ENCODE data around the gene PHRF1. TPM values are rescaled to one million over a fixed set of nuclear protein-coding genes. Genes with fewer than 3 reads are reported as not detected.
A peak's percentile ranks its signal among the peaks of the same experiment; 100 is the strongest.

The PHRF1 gene
- total RNA-seq, 1 donor from 2014 or later, result 38.3 TPM

DNA sequence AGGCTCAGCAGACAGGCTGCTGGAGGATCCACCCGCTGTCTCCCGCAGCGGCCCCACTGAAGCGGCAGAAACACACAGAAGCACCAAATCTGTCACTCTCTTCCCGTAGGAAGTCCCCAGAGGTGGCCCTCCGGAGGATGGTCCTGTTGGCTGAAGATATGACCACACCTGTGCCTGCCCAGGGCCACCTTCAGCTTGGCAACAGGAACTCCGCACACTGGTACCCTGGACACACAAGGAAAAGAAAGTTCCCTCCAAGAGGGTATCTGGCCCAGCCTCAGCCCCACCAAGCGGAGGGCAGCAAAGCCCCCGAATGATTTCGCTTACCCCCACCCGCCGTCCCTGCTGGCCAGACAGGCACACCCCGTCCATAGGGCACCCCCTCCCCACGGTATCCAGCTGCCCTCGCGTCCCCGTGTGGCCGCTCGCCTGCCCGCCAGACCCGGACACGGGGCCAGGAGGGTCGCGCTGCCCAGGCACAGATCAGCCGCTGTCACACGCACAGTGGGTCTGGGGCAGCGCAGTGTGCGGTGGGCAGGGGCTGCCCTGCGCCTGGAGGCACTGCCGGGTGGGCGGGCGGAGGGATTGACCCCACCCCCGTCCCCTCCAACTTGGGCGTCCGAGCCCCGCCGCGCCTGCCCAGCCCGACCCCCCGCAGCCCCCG is 8.5 kb upstream of the PHRF1 start:
- TF ChIP-seq EZH2 (IDR thresholded peaks at IDR 0.05; ENCODE audit: insufficient read depth, low read length), result no peak
- TF ChIP-seq, protein P1, sequence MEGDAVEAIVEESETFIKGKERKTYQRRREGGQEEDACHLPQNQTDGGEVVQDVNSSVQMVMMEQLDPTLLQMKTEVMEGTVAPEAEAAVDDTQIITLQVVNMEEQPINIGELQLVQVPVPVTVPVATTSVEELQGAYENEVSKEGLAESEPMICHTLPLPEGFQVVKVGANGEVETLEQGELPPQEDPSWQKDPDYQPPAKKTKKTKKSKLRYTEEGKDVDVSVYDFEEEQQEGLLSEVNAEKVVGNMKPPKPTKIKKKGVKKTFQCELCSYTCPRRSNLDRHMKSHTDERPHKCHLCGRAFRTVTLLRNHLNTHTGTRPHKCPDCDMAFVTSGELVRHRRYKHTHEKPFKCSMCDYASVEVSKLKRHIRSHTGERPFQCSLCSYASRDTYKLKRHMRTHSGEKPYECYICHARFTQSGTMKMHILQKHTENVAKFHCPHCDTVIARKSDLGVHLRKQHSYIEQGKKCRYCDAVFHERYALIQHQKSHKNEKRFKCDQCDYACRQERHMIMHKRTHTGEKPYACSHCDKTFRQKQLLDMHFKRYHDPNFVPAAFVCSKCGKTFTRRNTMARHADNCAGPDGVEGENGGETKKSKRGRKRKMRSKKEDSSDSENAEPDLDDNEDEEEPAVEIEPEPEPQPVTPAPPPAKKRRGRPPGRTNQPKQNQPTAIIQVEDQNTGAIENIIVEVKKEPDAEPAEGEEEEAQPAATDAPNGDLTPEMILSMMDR (IDR thresholded peaks at IDR 0.05; ENCODE audit: insufficient read depth, low read depth, low read length), result no peak
- H3K4me3 ChIP-seq (ENCODE audit: insufficient read depth, low read depth, low read length), result peak overlapping the region; percentile 57
- H3K4me1 Mint-ChIP-seq (ENCODE audit: low read depth, unreplicated experiment), result peaks cover 3% of the 10 kb centered on the region
- H3K4me3 Mint-ChIP-seq (ENCODE audit: unreplicated experiment), result peak overlapping the region; percentile 87
- no peak overlapping the region for H3K27ac ChIP-seq (ENCODE audit: low read depth, low read length)
- H3K36me3 ChIP-seq (ENCODE audit: insufficient read depth, low read length), result no peaks in the 10 kb centered on the region
- H3K36me3 Mint-ChIP-seq (ENCODE audit: low read depth, unreplicated experiment), result peaks cover 8% of the 10 kb centered on the region
- peaks cover 7% of the 10 kb centered on the region for H3K4me1 ChIP-seq (ENCODE audit: insufficient read depth, low read length)
- no peaks in the 10 kb centered on the region for H3K9me3 ChIP-seq (ENCODE audit: insufficient read depth, low read depth, low read length)
- FAIRE-seq, result no peak
- no peaks in the 10 kb centered on the region for H3K9me3 Mint-ChIP-seq (ENCODE audit: unreplicated experiment)
- peak overlapping the region; percentile 63 for H2AFZ ChIP-seq (ENCODE audit: low read depth, low read length)
- peak overlapping the region; percentile 51 for H3K27ac Mint-ChIP-seq (ENCODE audit: unreplicated experiment)
- H3K27me3 ChIP-seq (ENCODE audit: insufficient read depth, low read length), result no peaks in the 10 kb centered on the region
- DNase-seq (ENCODE audit: low read depth), result no peak
- H3K79me2 ChIP-seq (ENCODE audit: insufficient read depth, low read length), result no peaks in the 10 kb centered on the region
- no peaks in the 10 kb centered on the region for H4K20me1 ChIP-seq (ENCODE audit: insufficient read depth, low read length)
- peak overlapping the region; percentile 90 for H3K4me2 ChIP-seq (ENCODE audit: low read length)
- H3K9ac ChIP-seq (ENCODE audit: low read length), result peak overlapping the region; percentile 62
- H3K27me3 Mint-ChIP-seq (ENCODE audit: low read depth, unreplicated experiment), result no peaks in the 10 kb centered on the region

DNA sequence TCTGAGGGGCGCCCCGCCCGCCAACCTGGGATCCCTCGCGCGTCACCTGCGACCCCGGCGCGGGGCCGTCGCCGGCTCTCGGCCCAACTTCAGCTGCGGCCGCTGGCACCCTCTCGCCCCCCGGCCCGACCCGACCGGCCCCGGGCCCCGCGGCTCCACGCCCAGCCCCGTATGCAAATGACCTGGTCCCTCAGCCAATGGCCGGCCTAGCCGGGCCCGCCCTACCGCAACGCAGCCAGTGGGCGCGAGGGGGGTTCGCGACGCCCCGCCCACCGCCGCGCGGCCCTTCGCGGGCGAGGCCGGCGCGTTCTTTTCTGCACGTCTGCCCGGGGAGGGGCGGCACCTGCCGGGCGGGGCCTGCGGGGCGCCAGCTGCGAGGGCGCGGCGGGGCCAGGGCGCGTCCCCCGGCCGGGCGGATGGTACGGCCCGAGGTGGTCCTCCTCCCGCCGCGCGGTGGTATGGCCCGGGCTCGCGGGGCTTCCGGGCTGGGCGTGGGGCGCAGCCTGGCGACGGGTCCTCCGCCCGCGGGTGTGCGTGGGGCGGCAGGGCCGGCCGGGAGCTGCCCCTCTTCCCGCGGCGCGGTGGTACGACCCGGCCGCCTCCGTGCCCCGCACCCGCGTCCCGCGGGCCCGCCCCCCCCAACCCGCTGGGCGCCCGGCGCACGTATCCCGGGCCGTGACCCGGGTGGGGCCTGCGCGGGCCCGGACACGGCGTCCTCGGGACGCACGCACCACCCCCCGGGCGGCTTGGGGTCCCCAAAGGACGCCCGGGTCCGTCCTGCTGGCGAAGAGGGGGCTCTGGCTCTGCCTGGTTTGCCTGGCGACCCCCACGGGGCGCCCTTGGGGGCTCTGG is 7.7 kb upstream of the PHRF1 start:
- H3K4me1 ChIP-seq (ENCODE audit: insufficient read depth, low read length), result peaks cover 7% of the 10 kb centered on the region
- H2AFZ ChIP-seq (ENCODE audit: low read depth, low read length), result peak overlapping the region; percentile 63
- FAIRE-seq (no peak), DNase-seq (ENCODE audit: low read depth) (peak; percentile 68)
- Mint-ChIP-seq H3K4me1 (ENCODE audit: low read depth, unreplicated experiment) (peaks cover 3% of the 10 kb centered on the region), H3K4me3 (ENCODE audit: unreplicated experiment) (peak overlapping the region; percentile 81), H3K27me3 (ENCODE audit: low read depth, unreplicated experiment) (peaks cover 4% of the 10 kb centered on the region), H3K36me3 (ENCODE audit: low read depth, unreplicated experiment) (peaks cover 7% of the 10 kb centered on the region), H3K9me3 (ENCODE audit: unreplicated experiment) (no peaks in the 10 kb centered on the region), H3K27ac (ENCODE audit: unreplicated experiment) (peak overlapping the region; percentile 72)
- no peaks in the 10 kb centered on the region for H4K20me1 ChIP-seq (ENCODE audit: insufficient read depth, low read length)
- no peaks in the 10 kb centered on the region for H3K9me3 ChIP-seq (ENCODE audit: insufficient read depth, low read depth, low read length)
- peak; percentile 13 for TF ChIP-seq EZH2 (IDR thresholded peaks at IDR 0.05; ENCODE audit: insufficient read depth, low read length)
- TF ChIP-seq, protein P1 (IDR thresholded peaks at IDR 0.05; ENCODE audit: insufficient read depth, low read depth, low read length), result no peak
- no peaks in the 10 kb centered on the region for H3K79me2 ChIP-seq (ENCODE audit: insufficient read depth, low read length)
- H3K36me3 ChIP-seq (ENCODE audit: insufficient read depth, low read length), result no peaks in the 10 kb centered on the region
- H3K27ac ChIP-seq (ENCODE audit: low read depth, low read length), result no peak overlapping the region
- H3K4me2 ChIP-seq (ENCODE audit: low read length), result peak overlapping the region; percentile 90
- peak overlapping the region; percentile 57 for H3K4me3 ChIP-seq (ENCODE audit: insufficient read depth, low read depth, low read length)
- no peaks in the 10 kb centered on the region for H3K27me3 ChIP-seq (ENCODE audit: insufficient read depth, low read length)
- H3K9ac ChIP-seq (ENCODE audit: low read length), result peak overlapping the region; percentile 75
